ENCODE data around the gene TNRC6C.

DNA sequence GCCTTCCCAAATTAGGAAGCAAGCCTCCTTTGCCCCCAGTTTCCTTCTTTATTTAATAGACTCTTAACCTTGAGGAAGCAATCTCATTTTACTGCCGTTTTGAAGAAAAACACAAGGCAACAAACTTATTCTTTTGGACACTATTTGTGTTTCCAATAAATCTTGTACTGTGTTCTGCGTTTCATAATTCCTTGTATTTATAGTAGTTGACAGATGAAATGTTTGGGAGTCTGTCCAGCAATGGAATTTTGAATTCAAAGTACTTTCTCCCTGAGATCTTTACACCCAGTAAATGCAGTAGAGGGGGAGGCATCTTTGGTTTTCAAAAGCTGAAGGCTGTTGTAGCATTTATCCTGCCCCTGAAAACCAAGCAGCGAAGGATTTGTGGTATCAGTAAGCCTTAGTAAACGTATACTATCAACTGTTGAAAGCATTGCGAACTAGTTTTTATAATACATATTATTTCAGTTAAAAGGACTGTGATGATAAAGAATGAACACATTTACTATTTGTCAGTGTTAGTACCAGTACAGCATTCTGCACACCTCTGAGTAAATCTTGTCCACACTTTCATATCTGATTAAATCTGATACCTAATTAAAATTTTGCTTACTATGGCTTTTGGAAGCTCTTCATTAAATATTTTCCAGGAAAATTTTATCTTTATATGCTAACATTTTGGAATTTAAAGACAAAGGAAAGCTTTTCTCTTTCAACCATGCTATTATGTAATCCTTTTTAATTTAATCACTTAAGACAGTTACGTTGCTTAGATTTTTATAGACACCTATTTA, 83.1 kb downstream of the TNRC6C start:
- TF ChIP-seq, protein P1, sequence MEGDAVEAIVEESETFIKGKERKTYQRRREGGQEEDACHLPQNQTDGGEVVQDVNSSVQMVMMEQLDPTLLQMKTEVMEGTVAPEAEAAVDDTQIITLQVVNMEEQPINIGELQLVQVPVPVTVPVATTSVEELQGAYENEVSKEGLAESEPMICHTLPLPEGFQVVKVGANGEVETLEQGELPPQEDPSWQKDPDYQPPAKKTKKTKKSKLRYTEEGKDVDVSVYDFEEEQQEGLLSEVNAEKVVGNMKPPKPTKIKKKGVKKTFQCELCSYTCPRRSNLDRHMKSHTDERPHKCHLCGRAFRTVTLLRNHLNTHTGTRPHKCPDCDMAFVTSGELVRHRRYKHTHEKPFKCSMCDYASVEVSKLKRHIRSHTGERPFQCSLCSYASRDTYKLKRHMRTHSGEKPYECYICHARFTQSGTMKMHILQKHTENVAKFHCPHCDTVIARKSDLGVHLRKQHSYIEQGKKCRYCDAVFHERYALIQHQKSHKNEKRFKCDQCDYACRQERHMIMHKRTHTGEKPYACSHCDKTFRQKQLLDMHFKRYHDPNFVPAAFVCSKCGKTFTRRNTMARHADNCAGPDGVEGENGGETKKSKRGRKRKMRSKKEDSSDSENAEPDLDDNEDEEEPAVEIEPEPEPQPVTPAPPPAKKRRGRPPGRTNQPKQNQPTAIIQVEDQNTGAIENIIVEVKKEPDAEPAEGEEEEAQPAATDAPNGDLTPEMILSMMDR (IDR thresholded peaks at IDR 0.05; ENCODE audit: poor library complexity), result no peak
- no peak for TF ChIP-seq EZH2 (IDR thresholded peaks at IDR 0.05; ENCODE audit: borderline replicate concordance)

Measured in hepatocyte (in vitro differentiated cells).